ACC112 (cell line): Measurements from ENCODE around the gene IL11RA.
A peak's percentile ranks its signal among the peaks of the same experiment; 100 is the strongest.

Experiments used
- H2AFZ ChIP-seq: fragments of 200-600 bp; sonication (generic); one replicate; pipeline ENCODE4 v1.6.0; 2017; ENCODE audit warnings: antibody characterized with exemption, low read length; ENCODE audit not compliant: unreplicated experiment
- H3K27ac ChIP-seq: fragments of 200-600 bp; sonication (generic); 2 replicates; pipeline ENCODE4 v1.5.1; 2014; ENCODE audit warnings: low read depth, mild to moderate bottlenecking, antibody characterized with exemption, low read length, moderate library complexity
- H3K27me3 ChIP-seq: fragments of 200-600 bp; sonication (generic); 2 replicates; pipeline ENCODE4 v1.6.1; 2014; ENCODE audit warnings: mild to moderate bottlenecking, antibody characterized with exemption, low read length, moderate library complexity, mixed read lengths; ENCODE audit not compliant: insufficient read depth
- H3K36me3 ChIP-seq: fragments of 200-600 bp; sonication (generic); 2 replicates; pipeline ENCODE4 v1.6.1; 2016; ENCODE audit warnings: mild to moderate bottlenecking, antibody characterized with exemption, low read length, moderate library complexity, mixed read lengths; ENCODE audit not compliant: insufficient read depth
- H3K4me1 ChIP-seq: fragments of 200-600 bp; sonication (generic); one replicate; pipeline ENCODE4 v1.6.1; 2016; ENCODE audit warnings: low read length, mixed read lengths; ENCODE audit not compliant: insufficient read depth, unreplicated experiment, control insufficient read depth
- H3K4me3 ChIP-seq: fragments of 200-600 bp; sonication (generic); 2 replicates; pipeline ENCODE4 v1.5.1; 2014; ENCODE audit warnings: mild to moderate bottlenecking, low read depth, low read length
- H3K79me2 ChIP-seq: fragments of 200-600 bp; sonication (generic); one replicate; pipeline ENCODE4 v1.6.0; 2016; ENCODE audit warnings: low read length; ENCODE audit not compliant: control insufficient read depth, unreplicated experiment, insufficient read depth

The IL11RA gene

GRCh38 chr9:34688329-34689115 lies 36.5 kb downstream of the IL11RA start:
- H2AFZ ChIP-seq, result no peak overlapping the region
- no peaks in the 10 kb centered on the region for H3K36me3 ChIP-seq
- no peaks in the 10 kb centered on the region for H3K27me3 ChIP-seq
- no peaks in the 10 kb centered on the region for H3K79me2 ChIP-seq
- H3K4me3 ChIP-seq, result no peak overlapping the region
- peaks cover 9% of the 10 kb centered on the region for H3K4me1 ChIP-seq
- no peak overlapping the region for H3K27ac ChIP-seq

- no peaks in the 10 kb centered on the region for H3K27me3 ChIP-seq
- no peak overlapping the region for H3K27ac ChIP-seq
- H3K79me2 ChIP-seq, result no peaks in the 10 kb centered on the region
- no peak overlapping the region for H3K4me3 ChIP-seq
- peaks cover 9% of the 10 kb centered on the region for H3K4me1 ChIP-seq
- no peaks in the 10 kb centered on the region for H3K36me3 ChIP-seq
- H2AFZ ChIP-seq, result no peak overlapping the region
Measured at GRCh38 chr9:34689116-34689470, 37.1 kb downstream of the IL11RA start.

- Histone ChIP-seq H3K27me3 (no peaks in the 10 kb centered on the region), H3K4me3 (no peak overlapping the region), H3K36me3 (no peaks in the 10 kb centered on the region), H3K27ac (no peak overlapping the region), H3K79me2 (no peaks in the 10 kb centered on the region), H2AFZ (no peak overlapping the region), H3K4me1 (peaks cover 9% of the 10 kb centered on the region)
Measured at GRCh38 chr9:34689512-34689911, 37.5 kb downstream of the IL11RA start.

- Histone ChIP-seq H3K4me3 (no peak within 1 kb of the TSS), H3K36me3 (no peaks in the 10 kb centered on the region), H3K27me3 (no peaks in the 10 kb centered on the region), H3K4me1 (peaks cover 8% of the 10 kb centered on the region), H2AFZ (no peak within 1 kb of the TSS), H3K79me2 (no peaks in the 10 kb centered on the region), H3K27ac (no peak within 1 kb of the TSS)
Measured at GRCh38 chr9:34690983-34691935, 39.3 kb downstream of the IL11RA start, which contains the start of gene CCL19. Gene CCL19, minus strand, starts transcription at chr9:34691276. Its CDS starts 137 bp downstream, at chr9:34691139.

GRCh38 chr9:34691936-34692315 lies 39.9 kb downstream of the IL11RA start:
- peaks cover 2% of the 10 kb centered on the region for H3K4me1 ChIP-seq
- no peaks in the 10 kb centered on the region for H3K79me2 ChIP-seq
- H3K27me3 ChIP-seq, result no peaks in the 10 kb centered on the region
- no peak overlapping the region for H2AFZ ChIP-seq
- H3K36me3 ChIP-seq, result no peaks in the 10 kb centered on the region
- H3K4me3 ChIP-seq, result no peak overlapping the region
- no peak overlapping the region for H3K27ac ChIP-seq

- H2AFZ ChIP-seq, result no peak overlapping the region
- H3K36me3 ChIP-seq, result no peaks in the 10 kb centered on the region
- H3K27me3 ChIP-seq, result no peaks in the 10 kb centered on the region
- H3K79me2 ChIP-seq, result no peaks in the 10 kb centered on the region
- H3K4me3 ChIP-seq, result no peak overlapping the region
- no peaks in the 10 kb centered on the region for H3K4me1 ChIP-seq
- no peak overlapping the region for H3K27ac ChIP-seq
Measured at GRCh38 chr9:34693560-34693959, 41.6 kb downstream of the IL11RA start.

GRCh38 chr9:34694811-34695210 lies 42.8 kb downstream of the IL11RA start:
- Histone ChIP-seq H3K4me1 (no peaks in the 10 kb centered on the region), H3K4me3 (no peak overlapping the region), H2AFZ (no peak overlapping the region), H3K79me2 (no peaks in the 10 kb centered on the region), H3K27me3 (0 out of 2 replicates have a peak, but pooled peaks cover 6% of the 10 kb centered on the region), H3K27ac (no peak overlapping the region), H3K36me3 (no peaks in the 10 kb centered on the region)

GRCh38 chr9:34701023-34701768 lies 49.2 kb downstream of the IL11RA start:
- no peak overlapping the region for H3K27ac ChIP-seq
- H3K4me3 ChIP-seq, result peak overlapping the region; percentile 70
- H2AFZ ChIP-seq, result peak overlapping the region; percentile 54

GRCh38 chr9:34701769-34702736 lies 50.1 kb downstream of the IL11RA start:
- H3K36me3 ChIP-seq, result no peaks in the 10 kb centered on the region
- no peaks in the 10 kb centered on the region for H3K4me1 ChIP-seq
- no peak overlapping the region for H3K27ac ChIP-seq
- peak overlapping the region; percentile 70 for H3K4me3 ChIP-seq
- H3K27me3 ChIP-seq, result peaks cover 11% of the 10 kb centered on the region; the same call in 1 of the 2 replicates
- no peaks in the 10 kb centered on the region for H3K79me2 ChIP-seq
- H2AFZ ChIP-seq, result peak overlapping the region; percentile 54

More at GRCh38 chr9:34701023-34701768, 49.2 kb downstream of the IL11RA start:
- Histone ChIP-seq H3K27me3 (peaks cover 11% of the 10 kb centered on the region; the same call in 1 of the 2 replicates), H3K4me1 (no peaks in the 10 kb centered on the region), H3K36me3 (no peaks in the 10 kb centered on the region), H3K79me2 (no peaks in the 10 kb centered on the region)
